ENCODE data around the gene ANO3.

The ANO3 gene

DNA sequence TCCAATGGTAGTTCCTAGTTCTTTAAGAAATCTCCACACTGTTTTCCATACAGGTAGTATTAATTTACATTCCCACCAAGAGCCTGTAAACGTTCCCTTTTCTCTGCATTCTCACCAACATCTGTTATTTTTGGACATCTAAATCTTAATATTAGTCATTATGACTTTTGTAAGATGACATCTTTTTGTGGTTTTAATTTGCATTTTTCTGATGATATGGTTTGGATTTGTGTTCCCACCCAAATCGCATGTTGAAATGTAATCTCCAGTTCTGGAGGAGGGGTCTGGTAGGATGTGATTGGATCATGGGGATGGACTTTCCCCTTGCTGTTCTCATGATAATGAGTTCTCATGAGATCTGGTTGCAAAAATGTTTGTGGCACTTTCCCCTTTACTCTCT is 151.2 kb downstream of the ANO3 start:
- Histone ChIP-seq H3K27ac (no peak overlapping the region), H3K9me3 (no peaks in the 10 kb centered on the region), H3K4me1 (ENCODE audit: control insufficient read depth in 1 of 2, insufficient read depth in 1 of 2, low read depth in 1 of 2, low read length in 1 of 2) (no peaks in the 10 kb centered on the region), H3K27me3 (no peaks in the 10 kb centered on the region), H3K4me3 (ENCODE audit: low read depth in 1 of 2, low read length in 1 of 2) (no peak overlapping the region), H3K36me3 (no peaks in the 10 kb centered on the region)
- no peak for TF ChIP-seq CTCF (IDR thresholded peaks at IDR 0.05)

DNA sequence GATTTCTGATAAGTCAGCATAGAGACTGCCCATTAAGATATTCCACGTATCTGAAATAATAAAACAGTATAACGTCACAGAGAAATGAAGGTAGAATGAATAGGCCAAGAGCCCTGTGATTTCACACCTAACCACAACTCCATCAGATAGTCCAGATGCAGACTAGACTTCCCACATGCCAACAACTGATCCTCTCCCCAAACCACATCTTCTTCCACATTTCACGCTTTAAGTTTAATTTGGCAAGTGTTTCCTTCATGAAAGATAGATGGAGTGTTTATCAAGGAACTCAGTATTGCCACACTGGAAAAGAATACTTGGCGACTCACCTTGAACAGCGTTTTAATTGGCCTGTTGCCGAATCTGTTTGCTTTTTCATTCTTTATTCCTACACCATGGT is 158.6 kb downstream of the ANO3 start:
- no peak for TF ChIP-seq CTCF (IDR thresholded peaks at IDR 0.05)

GRCh38 chr11:26493616-26494015 is 161.7 kb downstream of the ANO3 start:
- TF ChIP-seq CTCF (IDR thresholded peaks at IDR 0.05): no peak
- no peaks in the 10 kb centered on the region for H3K36me3 ChIP-seq
- H3K27me3 ChIP-seq: no peaks in the 10 kb centered on the region
- no peak overlapping the region for H3K4me3 ChIP-seq (ENCODE audit: low read depth in 1 of 2, low read length in 1 of 2)
- no peaks in the 10 kb centered on the region for H3K9me3 ChIP-seq
- no peak overlapping the region for H3K27ac ChIP-seq
- no peaks in the 10 kb centered on the region for H3K4me1 ChIP-seq (ENCODE audit: control insufficient read depth in 1 of 2, insufficient read depth in 1 of 2, low read depth in 1 of 2, low read length in 1 of 2)

More for the DNA sequence above, 158.6 kb downstream of the ANO3 start:
- Histone ChIP-seq H3K4me3 (ENCODE audit: low read depth in 1 of 2, low read length in 1 of 2) (no peak overlapping the region), H3K9me3 (no peaks in the 10 kb centered on the region), H3K4me1 (ENCODE audit: control insufficient read depth in 1 of 2, insufficient read depth in 1 of 2, low read depth in 1 of 2, low read length in 1 of 2) (no peaks in the 10 kb centered on the region), H3K27ac (no peak overlapping the region), H3K36me3 (no peaks in the 10 kb centered on the region), H3K27me3 (no peaks in the 10 kb centered on the region)

DNA sequence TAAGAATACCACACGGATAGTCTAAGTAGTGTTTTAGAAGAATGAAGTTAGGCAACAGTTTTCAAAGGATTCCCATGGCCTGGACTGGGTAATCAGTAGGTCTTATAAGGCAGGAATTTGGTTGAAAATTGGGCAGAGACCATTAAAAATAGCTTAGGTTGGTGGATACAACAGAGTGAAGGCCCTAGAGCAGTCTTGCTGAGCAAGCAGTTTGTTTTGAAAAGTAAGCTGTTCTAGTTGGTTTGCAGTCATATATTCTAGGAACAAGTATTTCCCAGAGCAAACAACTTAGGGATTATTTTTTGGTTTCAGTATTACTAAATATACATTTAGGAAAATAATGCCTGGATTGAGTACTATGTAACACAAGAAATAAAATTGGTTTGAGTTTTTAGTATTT is 175.3 kb downstream of the ANO3 start:
- Histone ChIP-seq H3K4me3 (ENCODE audit: low read depth in 1 of 2, low read length in 1 of 2) (no peak overlapping the region), H3K36me3 (no peaks in the 10 kb centered on the region), H3K9me3 (no peaks in the 10 kb centered on the region), H3K27ac (no peak overlapping the region), H3K4me1 (ENCODE audit: control insufficient read depth in 1 of 2, insufficient read depth in 1 of 2, low read depth in 1 of 2, low read length in 1 of 2) (no peaks in the 10 kb centered on the region), H3K27me3 (no peaks in the 10 kb centered on the region)
- no peak for TF ChIP-seq CTCF (IDR thresholded peaks at IDR 0.05)

DNA sequence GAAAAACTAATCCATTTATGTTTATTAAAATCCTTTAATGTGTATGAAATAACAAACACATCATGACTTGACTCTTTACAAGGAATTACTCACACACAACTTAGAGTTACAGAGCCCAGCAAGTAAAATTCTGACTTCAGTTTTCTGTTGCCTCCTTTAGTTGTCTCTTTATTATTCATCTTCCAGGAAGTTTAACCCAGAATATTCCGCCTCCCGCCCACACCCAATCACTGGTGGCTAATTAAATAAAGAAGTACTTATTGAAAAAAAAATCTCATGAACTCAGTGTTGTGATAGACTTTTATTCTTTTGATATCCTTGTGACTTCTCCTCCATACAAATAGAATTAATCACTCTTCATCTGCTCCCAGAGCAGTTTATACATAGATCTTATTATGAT is 178.2 kb downstream of the ANO3 start:
- no peak for TF ChIP-seq CTCF (IDR thresholded peaks at IDR 0.05)
- H3K27me3 ChIP-seq: no peaks in the 10 kb centered on the region
- H3K4me3 ChIP-seq (ENCODE audit: low read depth in 1 of 2, low read length in 1 of 2): no peak overlapping the region
- no peak overlapping the region for H3K27ac ChIP-seq
- no peaks in the 10 kb centered on the region for H3K4me1 ChIP-seq (ENCODE audit: control insufficient read depth in 1 of 2, insufficient read depth in 1 of 2, low read depth in 1 of 2, low read length in 1 of 2)
- H3K36me3 ChIP-seq: no peaks in the 10 kb centered on the region
- H3K9me3 ChIP-seq: no peaks in the 10 kb centered on the region

- Histone ChIP-seq H3K4me3 (ENCODE audit: low read depth in 1 of 2, low read length in 1 of 2) (no peak overlapping the region), H3K27me3 (no peaks in the 10 kb centered on the region), H3K27ac (no peak overlapping the region), H3K4me1 (ENCODE audit: control insufficient read depth in 1 of 2, insufficient read depth in 1 of 2, low read depth in 1 of 2, low read length in 1 of 2) (no peaks in the 10 kb centered on the region), H3K9me3 (no peaks in the 10 kb centered on the region), H3K36me3 (no peaks in the 10 kb centered on the region)
- no peak for TF ChIP-seq CTCF (IDR thresholded peaks at IDR 0.05)
These were observed 178.8 kb downstream of the ANO3 start for GRCh38 chr11:26510756-26511155.

Measured in neutrophil (primary cell).